Small intestine (tissue), 7 donors: ENCODE results near the gene IL21R. TPM values are rescaled to one million over a fixed set of nuclear protein-coding genes. Genes with fewer than 3 reads are reported as not detected.
A peak's percentile ranks its signal among the peaks of the same experiment; 100 is the strongest.

Experiments
- DNase-seq, 2 donors: peaks; one replicate each; pipeline versions ENCODE4 v3.0.0 to v3.0.0-alpha.2; 2013
- FAIRE-seq: peaks from 2 replicates; lab custom pipeline; 2012; peaks lifted over from hg19 to GRCh38; lab: Jason Lieb, UNC
- H3K27ac ChIP-seq, 3 donors: one replicate each; pipeline ENCODE4 v1.5.1; 2013; ENCODE audit warnings: low read length in 2 of 3, mild to moderate bottlenecking in 2 of 3, control low read depth in 1 of 3, inconsistent platforms in 1 of 3, low read depth in 1 of 3, moderate library complexity in 1 of 3
- H3K27me3 ChIP-seq, 3 donors: one replicate each; pipeline ENCODE4 v1.6.1; 2013; ENCODE audit warnings: low read length in 3 of 3, inconsistent platforms in 1 of 3; ENCODE audit not compliant: control insufficient read depth in 3 of 3, insufficient read depth in 3 of 3
- H3K36me3 ChIP-seq, 3 donors: one replicate each; pipeline ENCODE4 v1.6.1; 2013; ENCODE audit warnings: low read length in 3 of 3, inconsistent platforms in 1 of 3, low read depth in 1 of 3, mild to moderate bottlenecking in 1 of 3, moderate library complexity in 1 of 3; ENCODE audit not compliant: control insufficient read depth in 3 of 3, insufficient read depth in 2 of 3
- H3K4me1 ChIP-seq, 3 donors: one replicate each; pipeline ENCODE4 v1.6.1; 2013; ENCODE audit warnings: low read length in 2 of 3, inconsistent platforms in 1 of 3, low read depth in 1 of 3, mild to moderate bottlenecking in 1 of 3, moderate library complexity in 1 of 3; ENCODE audit not compliant: control insufficient read depth in 3 of 3, insufficient read depth in 2 of 3
- H3K4me3 ChIP-seq, 3 donors: one replicate each; pipeline ENCODE4 v1.5.1; 2013; ENCODE audit warnings: low read length in 3 of 3, control low read depth in 1 of 3, inconsistent platforms in 1 of 3, low read depth in 1 of 3, mild to moderate bottlenecking in 1 of 3, moderate library complexity in 1 of 3
- H3K9me3 ChIP-seq, 2 donors: one replicate each; pipeline ENCODE4 v1.6.1; 2013; ENCODE audit warnings: low read depth in 1 of 2, low read length in 1 of 2; ENCODE audit not compliant: control insufficient read depth in 2 of 2, insufficient read depth in 1 of 2
- WGBS, 3 donors: extraction: QIAGEN DNeasy Blood & Tissue Kit; methylation state at CpG; one replicate each; pipeline ENCODE4 v1.1.7; 2013; 5-methylcytosine and 5-hydroxymethylcytosine counted together
- polyA plus RNA-seq, 4 donors: library from polyadenylated mRNA; stranded (reverse) in 3 of 4; unstranded in 1 of 4; fragments of 200-250 nt in 3 of 4; fragments of 120-200 nt in 1 of 4; gene quantifications; one replicate each; pipeline versions ENCODE4 v1.2.1 to v1.2.3, GENCODE V29; 2013
- donor health status: healthy with polysubstance abuse.
- donor health status: control.
- donor health status: control.
- donor health status: Bipolar disorder and iron deficiency.
- donor health status: healthy.

The IL21R gene
- polyA plus RNA-seq, 4 donors, result under 0.01 to 0.85 (median 0.33) TPM

- 91 to 95% (median 94%) methylated on average over 1 of the region's 1 CpG for WGBS, 3 donors
- DNase-seq, result no peak
- no peak for FAIRE-seq
Measured at GRCh38 chr16:27425961-27426360, 24.0 kb downstream of the IL21R start.

GRCh38 chr16:27426423-27427408 is 24.7 kb downstream of the IL21R start:
- Histone ChIP-seq H3K27ac (no peak overlapping the region), H3K9me3 (no peaks in the 10 kb centered on the region), H3K4me3 (no peak overlapping the region), H3K4me1 (no peaks in the 10 kb centered on the region), H3K27me3 (no peaks in the 10 kb centered on the region), H3K36me3 (no peaks in the 10 kb centered on the region)
- DNase-seq (peak in 1 of 2 donors; percentile 30), FAIRE-seq (no peak)
- 24 to 37% (median 36%) methylated on average over 7 of the region's 7 CpGs for WGBS, 3 donors

More at GRCh38 chr16:27425961-27426360, 24.0 kb downstream of the IL21R start:
- H3K9me3 ChIP-seq, result no peaks in the 10 kb centered on the region
- H3K36me3 ChIP-seq, result no peaks in the 10 kb centered on the region
- no peaks in the 10 kb centered on the region for H3K4me1 ChIP-seq
- H3K4me3 ChIP-seq, result no peak overlapping the region
- no peak overlapping the region for H3K27ac ChIP-seq
- no peaks in the 10 kb centered on the region for H3K27me3 ChIP-seq

- no peaks in the 10 kb centered on the region for H3K36me3 ChIP-seq
- H3K27me3 ChIP-seq, result no peaks in the 10 kb centered on the region
- no peak overlapping the region for H3K27ac ChIP-seq
- no peaks in the 10 kb centered on the region for H3K9me3 ChIP-seq
- WGBS, 3 donors, result 68 to 80% (median 77%) methylated on average over 5 of the region's 5 CpGs
- no peaks in the 10 kb centered on the region for H3K4me1 ChIP-seq
- DNase-seq, result no peak
- no peak for FAIRE-seq
- no peak overlapping the region for H3K4me3 ChIP-seq
Measured at GRCh38 chr16:27427538-27427937, 25.6 kb downstream of the IL21R start.

GRCh38 chr16:27428026-27428785 is 26.2 kb downstream of the IL21R start:
- no peaks in the 10 kb centered on the region for H3K36me3 ChIP-seq
- H3K27ac ChIP-seq, result no peak overlapping the region
- FAIRE-seq (no peak), DNase-seq (no peak)
- H3K9me3 ChIP-seq, result no peaks in the 10 kb centered on the region
- H3K27me3 ChIP-seq, result no peaks in the 10 kb centered on the region
- WGBS, 3 donors, result 82 to 85% (median 84%) methylated on average over 4 of the region's 4 CpGs
- H3K4me3 ChIP-seq, result no peak overlapping the region
- no peaks in the 10 kb centered on the region for H3K4me1 ChIP-seq

GRCh38 chr16:27429330-27429871 is 27.4 kb downstream of the IL21R start:
- Histone ChIP-seq H3K36me3 (no peaks in the 10 kb centered on the region), H3K27me3 (no peaks in the 10 kb centered on the region), H3K4me3 (no peak overlapping the region), H3K27ac (no peak overlapping the region), H3K9me3 (no peaks in the 10 kb centered on the region), H3K4me1 (no peaks in the 10 kb centered on the region)
- WGBS, 3 donors, result 83 to 87% (median 85%) methylated on average over 11 of the region's 11 CpGs
- DNase-seq, result no peak
- no peak for FAIRE-seq

GRCh38 chr16:27429981-27430441 is 28.0 kb downstream of the IL21R start:
- no peak for DNase-seq
- Histone ChIP-seq H3K36me3 (no peaks in the 10 kb centered on the region), H3K27me3 (no peaks in the 10 kb centered on the region), H3K27ac (no peak overlapping the region), H3K4me1 (no peaks in the 10 kb centered on the region), H3K4me3 (no peak overlapping the region), H3K9me3 (no peaks in the 10 kb centered on the region)
- FAIRE-seq, result no peak
- WGBS, 3 donors, result 70 to 76% (median 70%) methylated on average over 16 of the region's 16 CpGs

GRCh38 chr16:27430512-27430911 is 28.5 kb downstream of the IL21R start:
- no peaks in the 10 kb centered on the region for H3K9me3 ChIP-seq
- no peak overlapping the region for H3K27ac ChIP-seq
- WGBS, 3 donors, result 80 to 84% (median 80%) methylated on average over 7 of the region's 7 CpGs
- no peak overlapping the region for H3K4me3 ChIP-seq
- no peaks in the 10 kb centered on the region for H3K27me3 ChIP-seq
- H3K36me3 ChIP-seq, result no peaks in the 10 kb centered on the region
- DNase-seq (no peak), FAIRE-seq (no peak)
- H3K4me1 ChIP-seq, result no peaks in the 10 kb centered on the region

- no peak for FAIRE-seq
- no peak for DNase-seq
- Histone ChIP-seq H3K9me3 (no peaks in the 10 kb centered on the region), H3K27ac (no peak overlapping the region), H3K4me1 (no peaks in the 10 kb centered on the region), H3K4me3 (no peak overlapping the region), H3K27me3 (no peaks in the 10 kb centered on the region), H3K36me3 (no peaks in the 10 kb centered on the region)
- WGBS, 3 donors, result 70 to 79% (median 71%) methylated on average over 10 of the region's 10 CpGs
Measured at GRCh38 chr16:27430923-27431484, 29.0 kb downstream of the IL21R start.
